HG03575 (cell line): Measurements from ENCODE around the gene AFMID.
"Not testable (repeated sequence)": the region's sequence is repeated elsewhere in the genome, so short reads cannot be mapped to it uniquely, and the experiment has no call there.

ENCODE experiments used
- ATAC-seq: cut with Tn5 transposase; IDR thresholded peaks from one replicate; pipeline ENCODE4 v1.9.1; 2021; ENCODE audit not compliant: unreplicated experiment, insufficient number of reproducible peaks, low FRiP score; ENCODE audit errors: extremely low read depth

The AFMID gene

DNA sequence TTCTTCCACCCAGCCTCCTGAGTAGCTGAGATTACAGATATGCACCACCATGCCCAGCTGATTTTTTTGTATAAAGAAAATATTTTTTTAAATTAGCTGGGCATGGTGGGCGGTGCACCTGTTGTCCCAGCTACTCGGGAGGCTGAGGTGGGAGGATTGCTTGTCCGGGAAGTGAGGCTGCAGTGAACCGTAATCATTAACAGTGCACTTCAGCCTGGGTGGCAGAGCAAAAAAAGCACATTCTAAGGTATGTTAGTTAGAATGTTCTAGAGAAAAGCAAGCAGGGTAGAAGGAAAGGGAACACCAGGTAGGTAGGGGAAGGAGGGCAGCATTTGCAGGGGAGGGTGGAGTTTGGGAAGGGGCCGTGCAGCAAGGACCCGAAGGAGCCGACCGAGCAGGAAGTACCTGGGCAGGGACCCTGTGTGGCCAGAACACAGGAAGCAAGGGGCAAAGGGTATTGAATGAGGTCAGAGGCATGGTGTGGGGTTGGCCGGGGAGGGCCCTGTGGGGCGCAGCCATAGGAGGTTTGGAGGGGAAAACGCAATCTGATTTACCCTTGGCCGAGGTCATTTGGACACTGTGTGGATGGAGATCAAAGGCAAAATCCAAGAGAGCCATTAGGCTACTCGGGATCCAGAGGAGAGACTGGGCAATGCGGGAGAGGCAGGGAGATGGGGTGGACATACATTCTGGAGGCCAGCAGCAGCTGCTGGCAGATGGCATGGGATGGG, 38.7 kb upstream of the AFMID start:
- no peak for ATAC-seq

DNA sequence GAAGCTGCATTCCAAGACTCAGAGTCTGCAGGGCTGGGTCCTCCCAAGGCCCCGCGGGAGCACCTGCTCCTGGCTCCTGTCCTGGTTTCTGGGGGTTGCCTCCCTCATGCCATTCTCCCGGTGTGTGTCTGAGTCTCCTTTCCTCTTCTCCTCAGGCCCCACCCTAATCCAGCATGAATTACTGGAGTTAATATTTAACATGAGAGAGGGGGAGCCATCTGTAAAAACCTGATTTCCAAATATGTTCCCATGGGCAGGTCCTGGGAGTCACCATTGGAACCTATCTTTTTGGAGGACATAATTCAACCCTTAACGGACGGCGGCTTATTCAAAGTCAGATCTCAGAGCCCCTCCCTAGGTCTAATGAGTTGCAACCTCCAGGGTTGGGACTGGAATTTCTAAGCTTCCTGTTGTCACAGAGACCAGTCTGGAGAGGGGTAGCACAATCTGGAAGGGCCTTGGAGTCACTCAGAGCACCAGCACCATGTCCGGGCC, 35.6 kb upstream of the AFMID start:
- ATAC-seq = no peak

- ATAC-seq = no peak
Observed at GRCh38 chr17:78154903-78155811, 32.0 kb upstream of the AFMID start.

DNA sequence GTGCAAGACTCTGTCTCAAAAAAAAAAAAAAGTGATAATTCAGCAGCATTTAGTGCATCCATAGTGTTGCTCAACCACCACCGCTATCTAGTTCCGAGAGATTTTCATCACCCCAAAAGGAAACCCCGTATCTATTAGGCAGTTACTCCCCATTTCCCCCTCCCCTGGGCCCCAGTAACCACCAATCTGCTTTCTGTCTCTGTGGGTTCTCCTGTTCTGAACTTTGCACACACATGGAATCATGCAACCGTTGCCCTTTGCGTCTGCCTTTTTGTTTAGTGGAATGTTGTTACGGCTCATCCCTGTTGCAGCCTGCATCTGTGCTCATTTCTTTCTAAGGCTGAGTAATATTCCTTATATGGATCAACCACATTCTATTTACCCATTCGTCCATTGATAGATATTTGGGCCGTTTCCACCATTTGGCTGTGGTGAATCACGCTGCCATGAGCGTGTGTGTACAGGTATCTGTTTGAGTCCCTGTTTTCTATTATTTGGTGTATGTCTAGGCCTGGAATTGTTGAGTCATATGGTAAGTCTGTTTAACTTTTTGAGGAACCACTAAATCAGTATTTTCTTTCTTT, 27.5 kb upstream of the AFMID start:
- no peak for ATAC-seq

DNA sequence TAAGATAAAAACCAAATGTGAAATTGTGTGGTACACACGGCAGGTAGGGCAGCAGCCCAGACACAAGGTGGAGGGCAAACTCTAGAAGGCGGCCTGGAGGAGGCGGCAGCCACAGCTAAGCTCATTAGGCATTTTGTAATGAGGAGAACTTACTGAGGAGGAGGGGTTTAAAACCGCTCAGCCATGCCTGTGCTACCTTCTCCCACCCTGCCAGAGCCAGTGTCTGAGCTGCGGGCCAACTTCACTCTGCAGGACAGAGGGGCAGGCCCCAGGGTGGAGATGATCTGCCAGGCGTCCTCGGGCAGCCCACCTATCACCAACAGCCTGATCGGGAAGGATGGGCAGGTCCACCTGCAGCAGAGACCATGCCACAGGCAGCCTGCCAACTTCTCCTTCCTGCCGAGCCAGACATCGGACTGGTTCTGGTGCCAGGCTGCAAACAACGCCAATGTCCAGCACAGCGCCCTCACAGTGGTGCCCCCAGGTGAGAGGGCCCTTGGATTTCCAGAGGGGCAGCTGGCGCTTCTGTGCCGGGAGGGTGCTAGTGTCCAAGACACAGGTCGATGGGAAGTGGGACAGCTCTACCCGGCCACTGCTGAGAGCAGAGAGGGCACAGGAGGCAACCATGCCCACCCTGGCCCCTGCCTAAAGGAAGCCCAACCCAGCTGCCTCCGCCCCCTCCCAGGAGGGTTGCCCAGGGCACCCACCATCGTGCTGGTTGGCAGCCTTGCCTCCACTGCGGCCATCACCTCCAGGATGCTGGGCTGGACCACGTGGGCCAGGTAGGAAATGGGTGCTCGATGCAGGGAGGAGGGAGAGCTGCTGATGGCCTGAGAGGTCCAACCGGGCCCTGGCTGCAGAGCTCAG, 23.0 kb upstream of the AFMID start:
- ATAC-seq = no peak

GRCh38 chr17:78164748-78165607, 22.2 kb upstream of the AFMID start:
- no peak for ATAC-seq

DNA sequence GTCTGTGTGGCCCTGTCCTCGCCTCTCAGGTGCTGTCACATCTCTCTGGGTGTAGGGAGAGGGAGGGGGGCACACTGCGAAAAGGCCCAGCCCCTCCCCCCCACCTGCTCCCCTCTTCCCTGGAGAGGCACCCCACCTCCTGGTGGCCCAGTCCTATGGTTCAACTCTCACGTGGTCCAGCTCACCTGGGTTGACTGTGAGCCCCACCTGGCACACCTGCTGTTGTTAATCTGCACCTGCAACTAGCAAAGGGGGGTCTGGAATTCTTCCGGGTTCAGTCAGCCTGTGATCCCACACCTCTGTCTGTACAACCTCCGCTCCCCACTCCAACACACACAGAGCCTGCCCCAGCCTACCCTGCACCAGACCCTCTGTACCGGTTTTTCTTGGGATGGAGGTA, 20.7 kb upstream of the AFMID start:
- no peak for ATAC-seq

- ATAC-seq = no peak
Observed at GRCh38 chr17:78168242-78168902, 18.8 kb upstream of the AFMID start, which contains the start of gene SYNGR2. SYNGR2 (plus strand) TSS chr17:78168581; CDS start chr17:78168617, 36 bp downstream.

DNA sequence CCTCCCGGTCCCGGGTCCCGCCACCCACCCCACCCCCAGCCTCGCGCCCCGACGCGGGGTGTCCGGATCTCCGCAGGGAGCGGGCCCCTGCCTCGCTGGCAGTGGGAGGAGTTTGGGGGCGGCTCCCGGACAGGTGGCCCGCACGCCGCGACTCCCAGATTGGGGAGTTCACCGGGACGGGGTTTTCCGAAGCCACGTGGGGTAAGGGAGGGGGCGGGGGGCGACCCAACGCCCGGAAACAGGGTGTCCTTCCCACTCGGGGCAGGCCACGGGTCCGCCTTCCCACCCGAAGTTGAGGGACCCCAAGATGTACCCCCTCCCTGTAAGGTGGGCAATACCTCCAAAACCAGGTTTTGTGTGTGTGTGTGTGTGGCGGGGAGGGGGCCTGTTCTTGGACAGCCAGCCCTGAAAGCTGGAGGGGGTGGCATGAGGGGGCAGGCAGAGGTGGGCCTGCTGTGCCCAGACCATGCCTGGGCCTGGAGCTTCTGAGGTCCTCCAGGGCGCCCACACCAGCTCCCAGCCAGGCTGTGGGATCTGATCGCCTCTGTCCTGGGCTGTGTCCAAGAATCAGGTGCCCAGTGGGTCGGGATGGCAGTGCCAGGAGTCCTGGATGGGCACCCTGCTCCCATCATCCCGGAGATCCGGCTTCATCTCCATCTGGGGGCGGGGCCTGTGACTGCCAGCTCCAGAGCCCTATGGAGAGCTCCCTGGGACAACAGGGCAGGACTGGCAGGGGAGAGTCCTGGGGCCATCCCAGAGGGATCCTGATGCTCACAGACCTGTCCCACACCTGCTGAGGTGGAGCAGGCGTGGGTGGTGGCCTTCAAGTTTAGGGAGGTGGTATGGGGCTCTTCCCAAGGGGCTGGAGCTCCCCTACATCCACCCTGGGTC, 18.0 kb upstream of the AFMID start:
- ATAC-seq = no peak

- ATAC-seq = no peak
Observed at GRCh38 chr17:78170692-78171590, 16.2 kb upstream of the AFMID start.

DNA sequence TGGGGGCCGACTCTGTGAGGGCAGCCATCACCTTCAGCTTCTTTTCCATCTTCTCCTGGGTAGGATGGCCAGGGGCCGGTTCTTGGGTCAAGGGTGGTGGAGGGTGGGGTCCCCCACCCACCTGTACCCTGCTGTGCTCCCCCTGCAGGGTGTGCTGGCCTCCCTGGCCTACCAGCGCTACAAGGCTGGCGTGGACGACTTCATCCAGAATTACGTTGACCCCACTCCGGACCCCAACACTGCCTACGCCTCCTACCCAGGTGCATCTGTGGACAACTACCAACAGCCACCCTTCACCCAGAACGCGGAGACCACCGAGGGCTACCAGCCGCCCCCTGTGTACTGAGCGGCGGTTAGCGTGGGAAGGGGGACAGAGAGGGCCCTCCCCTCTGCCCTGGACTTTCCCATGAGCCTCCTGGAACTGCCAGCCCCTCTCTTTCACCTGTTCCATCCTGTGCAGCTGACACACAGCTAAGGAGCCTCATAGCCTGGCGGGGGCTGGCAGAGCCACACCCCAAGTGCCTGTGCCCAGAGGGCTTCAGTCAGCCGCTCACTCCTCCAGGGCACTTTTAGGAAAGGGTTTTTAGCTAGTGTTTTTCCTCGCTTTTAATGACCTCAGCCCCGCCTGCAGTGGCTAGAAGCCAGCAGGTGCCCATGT, 15.4 kb upstream of the AFMID start:
- ATAC-seq = not testable (repeated sequence)

DNA sequence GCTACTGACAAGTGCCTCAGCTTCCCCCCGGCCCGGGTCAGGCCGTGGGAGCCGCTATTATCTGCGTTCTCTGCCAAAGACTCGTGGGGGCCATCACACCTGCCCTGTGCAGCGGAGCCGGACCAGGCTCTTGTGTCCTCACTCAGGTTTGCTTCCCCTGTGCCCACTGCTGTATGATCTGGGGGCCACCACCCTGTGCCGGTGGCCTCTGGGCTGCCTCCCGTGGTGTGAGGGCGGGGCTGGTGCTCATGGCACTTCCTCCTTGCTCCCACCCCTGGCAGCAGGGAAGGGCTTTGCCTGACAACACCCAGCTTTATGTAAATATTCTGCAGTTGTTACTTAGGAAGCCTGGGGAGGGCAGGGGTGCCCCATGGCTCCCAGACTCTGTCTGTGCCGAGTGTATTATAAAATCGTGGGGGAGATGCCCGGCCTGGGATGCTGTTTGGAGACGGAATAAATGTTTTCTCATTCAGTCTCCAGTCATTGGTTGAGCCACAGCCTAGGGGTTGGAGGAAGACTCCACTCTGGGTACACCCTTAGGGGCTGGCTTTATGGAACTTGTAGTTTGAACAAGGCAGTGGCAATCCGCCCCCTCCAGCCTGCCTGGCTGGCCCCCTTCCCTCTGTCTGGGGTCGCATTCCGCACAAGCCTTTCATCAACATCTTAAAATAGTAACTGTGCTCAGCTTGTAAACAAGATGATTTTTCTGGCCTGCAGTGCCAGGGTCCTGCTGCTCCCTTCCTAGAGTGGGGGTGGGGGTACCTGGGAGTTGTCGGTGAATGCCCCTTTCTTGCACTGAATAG, 14.7 kb upstream of the AFMID start:
- ATAC-seq = no peak

DNA sequence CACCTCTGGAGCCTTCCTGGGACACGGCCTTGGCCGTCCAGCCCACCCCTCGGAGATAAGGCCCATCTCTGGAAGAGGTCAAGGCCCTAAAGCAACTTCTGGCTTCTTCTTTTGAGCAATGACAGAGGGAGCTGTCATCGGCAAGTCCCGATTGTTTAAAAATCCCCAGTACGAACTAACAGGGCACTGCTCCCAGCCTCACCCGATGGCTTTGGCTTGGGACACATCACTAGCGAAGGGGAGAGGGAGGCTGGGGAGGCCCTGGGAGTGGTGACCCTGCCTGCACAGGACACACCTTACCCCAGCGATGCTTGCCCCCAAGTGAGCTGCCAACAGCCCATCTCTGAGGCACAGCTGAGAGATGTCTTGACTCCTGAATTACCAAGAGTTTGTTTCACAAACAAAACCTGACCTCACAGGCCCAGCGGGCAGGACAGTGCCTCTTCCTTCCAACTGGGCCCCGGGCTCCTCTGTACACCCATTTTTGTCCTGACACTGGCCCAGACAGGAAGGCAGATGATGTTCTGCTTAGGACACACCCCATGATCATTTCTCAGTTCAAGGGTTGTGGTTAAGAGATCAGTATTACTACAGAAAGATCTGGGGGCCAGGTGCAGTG, 14.0 kb upstream of the AFMID start:
- no peak for ATAC-seq

GRCh38 chr17:78174346-78174869, 12.8 kb upstream of the AFMID start:
- ATAC-seq = no peak
